Measurements from ENCODE around the gene UBXN4. TPM values are rescaled to one million over a fixed set of nuclear protein-coding genes. Genes with fewer than 3 reads are reported as not detected.
"Not testable (repeated sequence)": the region's sequence is repeated elsewhere in the genome, so short reads cannot be mapped to it uniquely, and the experiment has no call there.

UBXN4 gene
- total and polyA plus RNA-seq, 2 donors: 64.4 to 98.1 TPM

DNA sequence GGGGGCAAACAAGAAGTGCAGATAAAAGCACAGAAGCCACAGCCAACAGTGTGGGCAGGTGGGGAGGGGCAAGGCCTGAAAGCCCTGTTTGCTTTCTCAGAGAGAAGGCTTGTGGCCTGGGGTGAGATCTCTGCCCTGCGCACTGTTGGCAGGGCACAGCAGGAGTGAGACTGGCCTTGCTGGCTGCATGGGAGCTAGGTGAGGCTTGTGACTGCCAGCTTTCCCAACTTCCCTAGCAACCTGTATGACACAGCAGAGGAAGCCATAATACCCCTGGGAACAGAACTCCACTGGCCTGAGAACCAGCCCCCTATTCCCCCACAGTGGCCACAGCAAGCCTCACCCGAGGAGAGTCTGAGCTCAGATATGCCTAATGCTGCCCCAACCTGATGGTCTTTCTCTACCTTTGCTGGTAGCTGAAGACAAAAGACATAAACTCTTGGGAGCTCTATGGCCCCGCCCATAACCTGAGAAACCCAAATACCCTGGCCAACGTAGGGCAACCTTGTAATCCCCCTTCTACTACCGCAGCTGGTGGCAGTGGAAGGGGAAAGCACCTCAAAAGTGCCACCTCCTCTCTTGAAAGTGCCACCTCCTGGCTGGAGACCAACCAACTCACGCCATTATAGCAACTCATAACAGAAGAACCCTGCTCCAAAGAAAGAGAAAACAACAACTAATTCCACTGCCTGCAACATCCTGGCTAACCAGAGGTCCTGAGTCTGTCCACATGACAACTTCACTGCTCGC lies 50.9 kb downstream of the UBXN4 start:
- Histone ChIP-seq H3K4me3 (ENCODE audit: low read length in 2 of 2) (peak overlapping the region in 1 of 2 donors; percentile 14), H3K27me3 (ENCODE audit: control insufficient read depth in 2 of 2, insufficient read depth in 1 of 2, low read length in 1 of 2) (no peaks in the 10 kb centered on the region), H3K36me3 (ENCODE audit: control insufficient read depth in 2 of 2, insufficient read depth in 2 of 2, low read length in 1 of 2) (peaks cover 11 to 26% of the 10 kb centered on the region in 2 donors), H3K4me1 (ENCODE audit: control insufficient read depth in 2 of 2, insufficient read depth in 2 of 2, low read length in 2 of 2) (peaks cover 23 to 47% of the 10 kb centered on the region in 2 donors), H3K27ac (ENCODE audit: low read depth in 1 of 2, low read length in 1 of 2) (peak overlapping the region in 1 of 2 donors; percentile 88), H3K9me3 (ENCODE audit: control insufficient read depth in 2 of 2, insufficient read depth in 1 of 2, low read length in 1 of 2) (peaks cover 0 to 6% of the 10 kb centered on the region in 2 donors)
- WGBS: 45% methylated on average over 7 of the region's 7 CpGs
- peak in 2 of 9 donors; percentile 45 to 71 for DNase-seq (ENCODE audit: low read depth in 6 of 9, low spot score in 9 of 9)

DNA sequence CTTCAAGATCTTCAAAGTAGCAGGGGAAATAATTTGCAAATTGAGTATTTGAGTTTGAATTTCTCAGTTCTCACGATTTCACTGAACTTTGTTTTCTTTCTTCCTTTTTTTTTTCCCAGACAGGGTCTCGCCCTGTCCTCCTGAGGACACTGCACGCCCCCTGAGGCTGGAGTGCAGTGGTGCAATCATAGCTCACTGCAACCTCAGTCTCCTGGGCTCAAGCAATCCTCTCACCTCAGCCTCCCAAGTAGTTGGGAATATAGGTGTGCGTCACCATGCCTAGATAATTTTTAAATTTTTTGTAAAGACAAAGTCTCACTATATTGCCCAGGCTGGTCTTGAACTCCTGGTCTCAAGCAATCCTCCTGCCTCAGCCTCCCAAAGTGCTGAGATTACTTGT lies 54.0 kb downstream of the UBXN4 start:
- not testable (repeated sequence) for DNase-seq (ENCODE audit: low read depth in 6 of 9, low spot score in 9 of 9); H3K27me3 ChIP-seq (ENCODE audit: control insufficient read depth in 2 of 2, insufficient read depth in 1 of 2, low read length in 1 of 2); H3K4me3 ChIP-seq (ENCODE audit: low read length in 2 of 2); H3K36me3 ChIP-seq (ENCODE audit: control insufficient read depth in 2 of 2, insufficient read depth in 2 of 2, low read length in 1 of 2); H3K27ac ChIP-seq (ENCODE audit: low read depth in 1 of 2, low read length in 1 of 2)
- WGBS: 86% methylated on average over 4 of the region's 4 CpGs
- Histone ChIP-seq H3K9me3 (ENCODE audit: control insufficient read depth in 2 of 2, insufficient read depth in 1 of 2, low read length in 1 of 2) (peaks cover 0 to 16% of the 10 kb centered on the region in 2 donors), H3K4me1 (ENCODE audit: control insufficient read depth in 2 of 2, insufficient read depth in 2 of 2, low read length in 2 of 2) (peaks cover 25 to 63% of the 10 kb centered on the region in 2 donors)

DNA sequence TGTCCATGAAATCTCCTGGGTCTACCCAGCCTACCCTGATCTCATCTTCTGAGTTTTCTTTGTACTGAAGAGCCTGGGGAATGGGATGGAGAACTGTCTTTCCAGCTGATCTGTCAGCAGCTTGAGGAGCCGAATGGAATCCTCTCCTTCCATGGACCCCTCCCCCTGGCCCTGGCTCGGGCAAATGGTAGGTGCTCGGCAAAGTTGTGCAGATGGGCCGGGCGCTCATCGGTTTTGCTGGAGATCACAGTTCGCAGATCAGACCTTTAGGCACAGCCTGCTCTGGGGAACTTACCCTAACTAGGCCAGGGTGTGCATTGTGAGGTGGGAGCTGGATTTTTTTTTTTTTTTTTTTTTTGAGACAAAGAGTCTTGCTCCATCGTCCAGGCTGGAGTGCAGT lies 55.0 kb downstream of the UBXN4 start:
- Histone ChIP-seq H3K27ac (ENCODE audit: low read depth in 1 of 2, low read length in 1 of 2) (no peak overlapping the region), H3K36me3 (ENCODE audit: control insufficient read depth in 2 of 2, insufficient read depth in 2 of 2, low read length in 1 of 2) (no peaks in the 10 kb centered on the region), H3K4me3 (ENCODE audit: low read length in 2 of 2) (no peak overlapping the region), H3K27me3 (ENCODE audit: control insufficient read depth in 2 of 2, insufficient read depth in 1 of 2, low read length in 1 of 2) (no peaks in the 10 kb centered on the region), H3K4me1 (ENCODE audit: control insufficient read depth in 2 of 2, insufficient read depth in 2 of 2, low read length in 2 of 2) (peaks cover 19 to 55% of the 10 kb centered on the region in 2 donors), H3K9me3 (ENCODE audit: control insufficient read depth in 2 of 2, insufficient read depth in 1 of 2, low read length in 1 of 2) (peaks cover 0 to 25% of the 10 kb centered on the region in 2 donors)
- 98% methylated on average over 8 of the region's 8 CpGs for WGBS
- DNase-seq (ENCODE audit: low read depth in 6 of 9, low spot score in 9 of 9): no peak

DNA sequence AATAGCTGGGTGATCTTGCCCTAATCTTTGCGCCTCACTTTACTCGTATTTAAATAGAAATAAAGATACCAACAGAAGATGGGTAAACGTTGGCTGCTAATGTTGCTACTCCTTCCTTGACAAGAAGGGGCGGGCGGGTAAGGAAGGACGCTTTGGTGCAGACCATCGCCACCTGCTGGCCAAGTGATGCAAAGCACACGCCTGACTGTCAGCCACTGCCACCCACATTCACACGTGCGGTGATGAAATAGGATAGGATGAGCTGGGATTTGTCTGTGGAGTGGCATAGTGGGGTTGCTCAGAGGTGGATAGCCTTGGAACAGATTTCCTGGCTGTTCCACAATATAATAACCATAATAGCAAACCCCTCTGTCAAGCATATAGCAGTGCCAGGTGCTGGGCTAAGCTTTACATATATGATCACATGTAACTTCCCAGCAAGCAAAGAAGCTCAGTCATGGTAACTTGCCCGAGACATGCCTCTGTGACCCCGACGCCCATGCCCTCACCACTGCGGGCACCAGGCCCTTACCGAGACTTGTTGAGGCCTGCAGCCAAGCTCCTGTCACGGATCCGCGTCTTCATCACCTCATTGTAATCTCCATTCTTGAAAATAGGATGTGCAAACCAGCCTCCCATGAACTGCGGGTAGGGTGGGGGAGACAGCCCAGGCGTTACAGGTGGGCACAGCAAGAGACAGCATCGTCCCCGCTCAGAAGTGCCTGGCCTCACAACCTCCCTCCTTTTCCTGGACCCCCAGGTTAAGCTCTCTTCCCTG lies 56.0 kb downstream of the UBXN4 start:
- no peaks in the 10 kb centered on the region for H3K27me3 ChIP-seq (ENCODE audit: control insufficient read depth in 2 of 2, insufficient read depth in 1 of 2, low read length in 1 of 2)
- peaks cover 0 to 28% of the 10 kb centered on the region in 2 donors for H3K9me3 ChIP-seq (ENCODE audit: control insufficient read depth in 2 of 2, insufficient read depth in 1 of 2, low read length in 1 of 2)
- H3K36me3 ChIP-seq (ENCODE audit: control insufficient read depth in 2 of 2, insufficient read depth in 2 of 2, low read length in 1 of 2): no peaks in the 10 kb centered on the region
- no peak overlapping the region for H3K4me3 ChIP-seq (ENCODE audit: low read length in 2 of 2)
- peak in 8 of 9 donors; percentile 60 to 90 (median 81) for DNase-seq (ENCODE audit: low read depth in 6 of 9, low spot score in 9 of 9)
- WGBS: 53% methylated on average over 22 of the region's 22 CpGs
- peaks cover 9 to 44% of the 10 kb centered on the region in 2 donors for H3K4me1 ChIP-seq (ENCODE audit: control insufficient read depth in 2 of 2, insufficient read depth in 2 of 2, low read length in 2 of 2)
- H3K27ac ChIP-seq (ENCODE audit: low read depth in 1 of 2, low read length in 1 of 2): peak overlapping the region in 1 of 2 donors; percentile 40

DNA sequence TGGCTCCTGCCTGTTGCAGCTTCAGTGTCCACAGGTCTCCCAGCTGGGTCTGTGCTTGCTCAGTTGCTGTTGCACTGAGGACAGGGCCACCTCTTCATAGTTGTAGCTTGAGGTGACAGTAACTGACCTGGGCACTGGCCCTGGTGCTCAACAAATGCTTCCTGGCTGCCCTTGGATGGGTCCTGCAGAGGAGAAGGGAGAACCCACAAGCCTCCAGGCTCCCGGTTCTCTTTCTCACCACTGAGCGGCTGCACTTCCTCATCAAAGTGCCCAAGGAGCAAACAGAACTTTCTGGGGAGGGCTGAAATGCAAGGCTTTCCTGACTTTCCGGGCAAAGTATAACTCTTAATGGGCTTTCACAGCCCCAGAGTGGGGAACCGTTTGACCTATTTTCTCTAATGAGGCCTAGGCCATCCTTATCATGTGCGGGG lies 56.6 kb downstream of the UBXN4 start:
- DNase-seq (ENCODE audit: low read depth in 6 of 9, low spot score in 9 of 9): no peak
- Histone ChIP-seq H3K27me3 (ENCODE audit: control insufficient read depth in 2 of 2, insufficient read depth in 1 of 2, low read length in 1 of 2) (no peaks in the 10 kb centered on the region), H3K27ac (ENCODE audit: low read depth in 1 of 2, low read length in 1 of 2) (peak overlapping the region in 1 of 2 donors; percentile 32), H3K9me3 (ENCODE audit: control insufficient read depth in 2 of 2, insufficient read depth in 1 of 2, low read length in 1 of 2) (peaks cover 0 to 28% of the 10 kb centered on the region in 2 donors), H3K4me1 (ENCODE audit: control insufficient read depth in 2 of 2, insufficient read depth in 2 of 2, low read length in 2 of 2) (peaks cover 6 to 38% of the 10 kb centered on the region in 2 donors), H3K4me3 (ENCODE audit: low read length in 2 of 2) (no peak overlapping the region), H3K36me3 (ENCODE audit: control insufficient read depth in 2 of 2, insufficient read depth in 2 of 2, low read length in 1 of 2) (no peaks in the 10 kb centered on the region)
- 42% methylated on average over 5 of the region's 5 CpGs for WGBS

DNA sequence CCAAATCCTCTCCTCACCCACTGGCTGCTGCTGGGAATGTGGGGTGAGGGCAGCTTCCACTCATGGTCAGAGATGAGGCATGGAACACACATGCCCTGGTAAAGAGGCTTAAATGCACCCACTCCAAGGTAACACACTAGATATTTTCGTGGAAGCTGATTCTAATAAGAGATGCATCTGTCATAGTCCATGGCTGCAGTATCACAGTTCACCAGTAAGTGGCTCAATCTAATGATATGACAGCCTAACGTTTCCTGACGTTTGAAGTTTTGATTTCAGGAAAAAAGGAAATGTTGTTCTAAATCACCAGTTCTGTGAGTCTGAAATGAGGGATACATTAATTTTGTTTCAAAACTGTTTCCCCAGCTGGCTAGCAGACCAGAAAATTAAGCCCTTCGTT lies 57.1 kb downstream of the UBXN4 start:
- Histone ChIP-seq H3K36me3 (ENCODE audit: control insufficient read depth in 2 of 2, insufficient read depth in 2 of 2, low read length in 1 of 2) (no peaks in the 10 kb centered on the region), H3K27ac (ENCODE audit: low read depth in 1 of 2, low read length in 1 of 2) (no peak overlapping the region), H3K27me3 (ENCODE audit: control insufficient read depth in 2 of 2, insufficient read depth in 1 of 2, low read length in 1 of 2) (no peaks in the 10 kb centered on the region), H3K4me1 (ENCODE audit: control insufficient read depth in 2 of 2, insufficient read depth in 2 of 2, low read length in 2 of 2) (peaks cover 6 to 35% of the 10 kb centered on the region in 2 donors), H3K9me3 (ENCODE audit: control insufficient read depth in 2 of 2, insufficient read depth in 1 of 2, low read length in 1 of 2) (peaks cover 0 to 28% of the 10 kb centered on the region in 2 donors), H3K4me3 (ENCODE audit: low read length in 2 of 2) (no peak overlapping the region)
- WGBS: 30% methylated on average over 4 of the region's 4 CpGs
- no peak for DNase-seq (ENCODE audit: low read depth in 6 of 9, low spot score in 9 of 9)

DNA sequence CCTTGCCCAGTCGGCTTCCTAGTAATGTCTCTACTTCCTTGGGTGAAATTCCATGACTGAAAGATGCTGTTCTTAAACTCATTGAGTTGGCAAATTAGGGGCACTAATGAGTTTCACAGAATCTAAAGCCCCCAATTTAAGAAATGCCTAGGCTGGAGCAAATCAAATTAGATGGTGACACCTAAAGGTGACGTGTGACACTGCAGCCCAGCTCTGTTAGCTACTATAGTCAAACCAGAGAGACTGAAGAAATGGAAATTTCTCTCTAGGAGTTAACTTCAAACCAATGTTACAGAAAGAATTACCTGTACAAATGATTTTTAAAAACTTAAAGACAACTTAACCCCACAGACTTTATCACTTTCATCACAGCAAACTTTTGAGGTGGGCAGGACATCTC lies 58.1 kb downstream of the UBXN4 start:
- H3K4me1 ChIP-seq (ENCODE audit: control insufficient read depth in 2 of 2, insufficient read depth in 2 of 2, low read length in 2 of 2): peaks cover 2 to 26% of the 10 kb centered on the region in 2 donors
- DNase-seq (ENCODE audit: low read depth in 6 of 9, low spot score in 9 of 9): no peak
- no peaks in the 10 kb centered on the region for H3K36me3 ChIP-seq (ENCODE audit: control insufficient read depth in 2 of 2, insufficient read depth in 2 of 2, low read length in 1 of 2)
- 77% methylated on average over 2 of the region's 2 CpGs for WGBS
- H3K4me3 ChIP-seq (ENCODE audit: low read length in 2 of 2): no peak overlapping the region
- H3K9me3 ChIP-seq (ENCODE audit: control insufficient read depth in 2 of 2, insufficient read depth in 1 of 2, low read length in 1 of 2): peaks cover 0 to 28% of the 10 kb centered on the region in 2 donors
- no peaks in the 10 kb centered on the region for H3K27me3 ChIP-seq (ENCODE audit: control insufficient read depth in 2 of 2, insufficient read depth in 1 of 2, low read length in 1 of 2)
- no peak overlapping the region for H3K27ac ChIP-seq (ENCODE audit: low read depth in 1 of 2, low read length in 1 of 2)

DNA sequence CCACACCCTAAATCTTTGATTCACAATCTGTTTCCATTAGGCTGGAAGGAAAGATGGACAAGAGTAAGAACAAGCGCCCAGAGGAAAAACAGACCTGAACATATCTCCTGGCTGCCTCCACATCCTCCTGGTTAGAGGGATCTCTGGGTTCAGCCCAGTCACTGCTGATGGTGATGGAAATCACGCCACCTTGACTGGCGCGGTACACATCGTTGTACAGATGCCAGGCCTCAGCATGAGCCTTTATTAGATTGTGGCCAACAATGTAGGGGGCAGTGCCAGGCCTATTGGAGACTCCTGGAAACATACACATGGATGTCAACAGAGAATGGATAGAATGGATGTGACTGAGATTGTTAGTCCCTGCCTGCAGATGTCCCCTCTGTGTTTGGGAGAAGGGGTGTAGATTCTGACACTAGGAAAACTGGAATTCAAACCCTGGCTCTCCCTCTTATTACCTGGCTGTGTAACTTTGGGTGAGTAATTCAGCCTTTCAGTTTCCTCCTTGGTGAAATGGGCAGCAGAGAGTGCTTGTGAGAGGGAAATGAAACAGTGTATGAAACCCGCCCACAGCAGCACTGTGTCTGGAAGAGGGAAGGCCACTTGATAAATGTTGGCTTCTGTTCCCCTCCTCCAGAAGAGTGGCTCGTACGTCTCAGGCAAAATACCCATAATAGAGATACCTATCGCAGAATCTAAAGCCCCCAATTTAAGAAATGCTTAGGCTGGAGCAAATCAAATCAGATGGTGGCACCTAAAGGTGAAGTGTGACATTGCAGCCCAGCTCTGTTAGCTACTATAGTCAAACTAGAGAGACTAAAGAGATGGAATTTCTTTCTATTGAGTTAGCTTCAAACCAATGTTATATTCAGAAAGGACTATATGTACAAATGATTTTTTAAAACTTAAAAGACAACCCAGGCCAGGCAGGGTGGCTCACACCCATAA lies 59.1 kb downstream of the UBXN4 start:
- Histone ChIP-seq H3K27me3 (ENCODE audit: control insufficient read depth in 2 of 2, insufficient read depth in 1 of 2, low read length in 1 of 2) (no peaks in the 10 kb centered on the region), H3K4me1 (ENCODE audit: control insufficient read depth in 2 of 2, insufficient read depth in 2 of 2, low read length in 2 of 2) (peaks cover 2 to 23% of the 10 kb centered on the region in 2 donors), H3K4me3 (ENCODE audit: low read length in 2 of 2) (no peak overlapping the region), H3K27ac (ENCODE audit: low read depth in 1 of 2, low read length in 1 of 2) (no peak overlapping the region), H3K36me3 (ENCODE audit: control insufficient read depth in 2 of 2, insufficient read depth in 2 of 2, low read length in 1 of 2) (no peaks in the 10 kb centered on the region), H3K9me3 (ENCODE audit: control insufficient read depth in 2 of 2, insufficient read depth in 1 of 2, low read length in 1 of 2) (peaks cover 0 to 28% of the 10 kb centered on the region in 2 donors)
- no peak for DNase-seq (ENCODE audit: low read depth in 6 of 9, low spot score in 9 of 9)
- whole genome bisulfite sequencing: 93% methylated on average over 9 of the region's 9 CpGs

All from thymus (tissue), 11 donors.